ENCODE data around the gene TMEM235.

The TMEM235 gene

DNA sequence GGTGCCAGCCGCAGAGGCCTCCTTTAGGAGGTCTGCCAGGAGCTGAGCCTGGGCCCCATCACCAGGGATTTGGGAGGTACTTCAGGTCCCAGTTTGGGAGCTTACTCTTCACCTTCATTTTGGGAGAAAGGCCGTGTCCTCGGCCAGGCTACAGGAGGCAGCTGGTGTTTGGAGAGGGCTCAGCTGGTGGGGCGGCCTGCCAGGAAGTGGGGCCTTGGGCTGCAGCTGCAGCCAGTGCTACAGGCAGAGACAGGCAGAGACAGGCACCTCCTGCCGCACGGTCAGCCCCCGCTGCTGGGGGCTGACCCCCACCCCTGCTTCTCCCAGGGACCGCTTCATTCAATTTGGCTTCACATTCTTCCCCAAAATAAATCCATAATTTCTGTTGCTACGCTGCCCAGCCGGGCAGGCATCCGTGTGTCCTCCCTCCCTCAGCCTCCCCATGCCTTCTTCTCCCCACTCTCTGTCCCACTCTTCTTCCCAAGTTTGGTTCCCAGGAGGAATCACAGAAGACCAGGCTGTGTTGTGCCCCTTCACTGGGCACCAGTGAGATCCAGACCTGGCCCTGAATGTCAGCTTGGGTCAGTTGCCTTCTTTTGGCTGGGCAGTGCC is 6.1 kb downstream of the TMEM235 start:
- Histone ChIP-seq H3K9me3 (ENCODE audit: severe bottlenecking) (no peaks in the 10 kb centered on the region), H3K4me3 (ENCODE audit: severe bottlenecking) (no peak overlapping the region), H3K4me1 (ENCODE audit: insufficient read depth, poor library complexity, severe bottlenecking) (no peaks in the 10 kb centered on the region), H3K27ac (ENCODE audit: poor library complexity, severe bottlenecking) (no peak overlapping the region), H3K36me3 (ENCODE audit: low read depth) (no peaks in the 10 kb centered on the region), H3K27me3 (ENCODE audit: insufficient read depth, poor library complexity, severe bottlenecking) (peaks cover 7% of the 10 kb centered on the region)
- TF ChIP-seq, protein P1, sequence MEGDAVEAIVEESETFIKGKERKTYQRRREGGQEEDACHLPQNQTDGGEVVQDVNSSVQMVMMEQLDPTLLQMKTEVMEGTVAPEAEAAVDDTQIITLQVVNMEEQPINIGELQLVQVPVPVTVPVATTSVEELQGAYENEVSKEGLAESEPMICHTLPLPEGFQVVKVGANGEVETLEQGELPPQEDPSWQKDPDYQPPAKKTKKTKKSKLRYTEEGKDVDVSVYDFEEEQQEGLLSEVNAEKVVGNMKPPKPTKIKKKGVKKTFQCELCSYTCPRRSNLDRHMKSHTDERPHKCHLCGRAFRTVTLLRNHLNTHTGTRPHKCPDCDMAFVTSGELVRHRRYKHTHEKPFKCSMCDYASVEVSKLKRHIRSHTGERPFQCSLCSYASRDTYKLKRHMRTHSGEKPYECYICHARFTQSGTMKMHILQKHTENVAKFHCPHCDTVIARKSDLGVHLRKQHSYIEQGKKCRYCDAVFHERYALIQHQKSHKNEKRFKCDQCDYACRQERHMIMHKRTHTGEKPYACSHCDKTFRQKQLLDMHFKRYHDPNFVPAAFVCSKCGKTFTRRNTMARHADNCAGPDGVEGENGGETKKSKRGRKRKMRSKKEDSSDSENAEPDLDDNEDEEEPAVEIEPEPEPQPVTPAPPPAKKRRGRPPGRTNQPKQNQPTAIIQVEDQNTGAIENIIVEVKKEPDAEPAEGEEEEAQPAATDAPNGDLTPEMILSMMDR (IDR thresholded peaks at IDR 0.05; ENCODE audit: poor library complexity, severe bottlenecking): no peak
- DNase-seq (ENCODE audit: low spot score) (no peak), ATAC-seq (ENCODE audit: low read depth) (no peak)

DNA sequence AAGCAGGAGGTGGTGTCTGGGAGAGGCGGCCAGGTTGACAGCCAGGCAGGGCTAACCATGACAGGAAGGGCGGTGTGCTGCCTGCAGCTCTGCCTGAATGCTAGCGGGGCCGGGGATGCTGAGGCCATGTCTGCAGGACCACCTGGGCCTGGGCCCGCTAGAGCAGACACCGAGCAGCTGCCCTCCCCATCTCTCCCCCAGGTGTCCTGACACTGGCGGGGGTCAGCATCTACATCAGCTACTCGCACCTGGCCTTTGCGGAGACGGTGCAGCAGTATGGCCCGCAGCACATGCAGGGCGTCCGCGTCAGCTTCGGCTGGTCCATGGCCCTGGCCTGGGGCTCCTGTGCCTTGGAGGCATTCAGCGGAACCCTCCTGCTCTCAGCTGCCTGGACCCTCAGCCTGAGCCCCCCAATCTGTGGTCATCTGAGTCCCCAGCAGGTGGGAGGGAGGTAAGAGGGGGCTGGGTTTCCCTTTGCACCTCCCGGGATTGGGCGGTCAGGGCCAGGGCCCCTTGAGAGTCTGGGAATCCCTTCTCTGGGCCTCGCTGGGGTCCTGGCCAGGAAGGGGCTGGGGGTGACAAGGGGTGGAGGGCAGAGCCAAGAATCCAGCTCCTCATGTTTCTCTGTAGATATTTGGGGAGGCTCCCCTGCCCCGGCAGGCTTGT is 7.5 kb downstream of the TMEM235 start:
- Histone ChIP-seq H3K36me3 (ENCODE audit: low read depth) (no peaks in the 10 kb centered on the region), H3K4me1 (ENCODE audit: insufficient read depth, poor library complexity, severe bottlenecking) (no peaks in the 10 kb centered on the region), H3K27me3 (ENCODE audit: insufficient read depth, poor library complexity, severe bottlenecking) (no peaks in the 10 kb centered on the region), H3K4me3 (ENCODE audit: severe bottlenecking) (no peak overlapping the region), H3K27ac (ENCODE audit: poor library complexity, severe bottlenecking) (no peak overlapping the region), H3K9me3 (ENCODE audit: severe bottlenecking) (no peaks in the 10 kb centered on the region)
- ATAC-seq (ENCODE audit: low read depth) (0 out of 3 replicates have a peak, but pooled peaks have one; percentile 13), DNase-seq (ENCODE audit: low spot score) (no peak)
- TF ChIP-seq, protein P1 (IDR thresholded peaks at IDR 0.05; ENCODE audit: poor library complexity, severe bottlenecking): no peak

DNA sequence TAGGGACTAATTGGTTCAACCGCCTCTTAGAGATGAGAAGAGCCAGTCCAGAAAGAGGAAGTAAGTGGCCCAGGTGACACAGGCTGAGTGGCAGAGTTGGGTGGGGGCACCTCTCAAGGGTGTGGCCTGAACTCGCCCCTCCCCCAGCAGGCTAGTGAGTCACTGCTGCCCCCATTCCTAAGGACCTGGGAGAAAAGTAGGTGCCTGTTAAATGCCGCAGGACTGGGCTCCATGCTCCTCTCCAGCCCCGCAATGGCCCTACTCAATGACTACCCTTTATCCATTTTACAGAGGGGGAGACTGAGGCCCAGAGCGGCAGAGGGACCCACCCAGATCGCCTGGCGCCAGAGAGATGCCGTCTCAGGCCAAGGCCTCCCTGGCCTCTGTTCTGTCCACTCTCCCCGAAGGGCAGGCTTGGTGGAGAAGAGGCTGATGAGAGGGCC is 8.1 kb downstream of the TMEM235 start:
- Histone ChIP-seq H3K27me3 (ENCODE audit: insufficient read depth, poor library complexity, severe bottlenecking) (no peaks in the 10 kb centered on the region), H3K4me1 (ENCODE audit: insufficient read depth, poor library complexity, severe bottlenecking) (no peaks in the 10 kb centered on the region), H3K4me3 (ENCODE audit: severe bottlenecking) (no peak overlapping the region), H3K27ac (ENCODE audit: poor library complexity, severe bottlenecking) (no peak overlapping the region), H3K36me3 (ENCODE audit: low read depth) (no peaks in the 10 kb centered on the region), H3K9me3 (ENCODE audit: severe bottlenecking) (no peaks in the 10 kb centered on the region)
- no peak for DNase-seq (ENCODE audit: low spot score)
- TF ChIP-seq, protein P1 (IDR thresholded peaks at IDR 0.05; ENCODE audit: poor library complexity, severe bottlenecking): no peak
- no peak for ATAC-seq (ENCODE audit: low read depth)

DNA sequence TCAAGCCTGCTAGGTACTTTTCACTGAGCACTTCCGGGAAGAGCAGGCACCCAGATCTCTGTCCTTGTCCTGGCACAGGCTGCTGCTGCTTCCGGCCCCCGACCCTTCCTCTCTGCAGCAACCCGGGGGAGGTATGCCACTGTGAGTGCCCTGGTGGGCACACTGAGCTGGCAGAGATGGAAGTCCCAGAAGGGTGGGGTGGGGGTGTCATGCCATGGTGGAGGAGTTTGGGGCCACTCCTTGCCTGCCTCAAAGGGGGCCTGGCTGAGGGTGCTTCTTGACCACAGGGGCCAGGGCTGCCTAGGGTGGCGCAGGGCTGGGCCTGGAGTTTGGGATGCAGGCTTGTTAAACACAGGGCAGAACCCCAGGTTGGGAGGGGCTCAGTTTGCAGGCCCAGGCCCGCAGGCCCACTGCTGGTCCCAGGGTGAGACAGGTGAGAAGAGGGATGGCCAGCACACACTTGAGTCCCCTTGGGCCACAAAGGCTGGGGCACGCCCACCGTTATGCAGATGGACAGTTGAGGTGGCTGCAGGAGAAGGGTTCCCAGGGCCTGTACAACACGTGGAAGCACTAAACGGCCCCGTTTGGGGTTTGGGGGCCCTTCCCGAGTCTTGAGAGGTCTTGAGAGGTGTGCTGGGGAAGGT is 8.7 kb downstream of the TMEM235 start:
- TF ChIP-seq, protein P1 (IDR thresholded peaks at IDR 0.05; ENCODE audit: poor library complexity, severe bottlenecking): no peak
- no peak for ATAC-seq (ENCODE audit: low read depth)
- peak; percentile 60 for DNase-seq (ENCODE audit: low spot score)
- Histone ChIP-seq H3K9me3 (ENCODE audit: severe bottlenecking) (peaks cover under 1% of the 10 kb centered on the region), H3K4me1 (ENCODE audit: insufficient read depth, poor library complexity, severe bottlenecking) (no peaks in the 10 kb centered on the region), H3K36me3 (ENCODE audit: low read depth) (no peaks in the 10 kb centered on the region), H3K27ac (ENCODE audit: poor library complexity, severe bottlenecking) (no peak overlapping the region), H3K27me3 (ENCODE audit: insufficient read depth, poor library complexity, severe bottlenecking) (no peaks in the 10 kb centered on the region), H3K4me3 (ENCODE audit: severe bottlenecking) (no peak overlapping the region)

All from RWPE2 (cell line).